K562 (cell line): ENCODE measurements around the gene CDK14.

Experiments used
- CHD2 ChIP-seq: IDR thresholded peaks from 2 replicates; pipeline ENCODE4 v1.6.1; 2011; ENCODE audit warnings: low read depth, low read length
- EZH2 ChIP-seq: IDR thresholded peaks from 2 replicates; pipeline ENCODE4 v1.6.1; 2012; ENCODE audit warnings: low read depth, mild to moderate bottlenecking, inconsistent platforms, low read length, borderline replicate concordance
- FOXP4 ChIP-seq: sonication (generic); formaldehyde crosslinking; IDR thresholded peaks from 2 replicates; pipeline ENCODE4 v1.8.0; 2022; ENCODE audit warnings: mild to moderate bottlenecking, missing genetic modification reagents, borderline replicate concordance
- MEF2A ChIP-seq: IDR thresholded peaks from 2 replicates; pipeline ENCODE4 v1.6.1; 2011; ENCODE audit warnings: low read depth, mild to moderate bottlenecking, low read length, moderate library complexity; ENCODE audit not compliant: control insufficient read depth
- RBBP5 ChIP-seq: fragments of 200-600 bp; sonication (generic); IDR thresholded peaks from 2 replicates; pipeline ENCODE4 v1.6.1; 2012; ENCODE audit warnings: borderline replicate concordance, mild to moderate bottlenecking, low read length, control low read depth, inconsistent platforms; ENCODE audit not compliant: insufficient read depth, poor library complexity, severe bottlenecking
- RCOR1 ChIP-seq, 2 experiments: IDR thresholded peaks; 2 replicates each; pipeline ENCODE4 v1.6.1; 2012; ENCODE audit warnings: low read depth in 2 of 2, low read length in 2 of 2, borderline replicate concordance in 1 of 2, improper control_type of control experiment in 1 of 2
- TCF7L2 ChIP-seq: fragments of 150-350 bp; IDR thresholded peaks from 2 replicates; pipeline ENCODE4 v1.6.1; 2016; ENCODE audit warnings: low read depth, mild to moderate bottlenecking, low read length, moderate library complexity
- TFAP4 ChIP-seq: sonication (generic); formaldehyde crosslinking; IDR thresholded peaks from 2 replicates; pipeline ENCODE4 v1.8.0; 2022; ENCODE audit warnings: missing genetic modification reagents, mild to moderate bottlenecking, moderate library complexity, borderline replicate concordance
- ZNF263 ChIP-seq: sonication (generic); formaldehyde crosslinking; IDR thresholded peaks from 2 replicates; pipeline ENCODE4 v1.8.0; 2022; ENCODE audit warnings: mild to moderate bottlenecking, missing genetic modification reagents, borderline replicate concordance
- TF ChIP-seq, protein P1 (sequence below): sonication (generic); formaldehyde crosslinking; IDR thresholded peaks from 2 replicates; pipeline ENCODE4 v1.9.0; 2022; ENCODE audit warnings: mild to moderate bottlenecking, missing genetic modification reagents
- TF ChIP-seq, protein P2 (sequence below), 3 experiments: IDR thresholded peaks in 2 of 3; conservative IDR thresholded peaks in 1 of 3; 2 replicates each; pipeline ENCODE4 v1.5.1; 2011 to 2012; ENCODE audit warnings: low read length in 3 of 3, mild to moderate bottlenecking in 3 of 3, control low read depth in 2 of 3, improper control_type of control experiment in 1 of 3, inconsistent platforms in 1 of 3, low read depth in 1 of 3, mixed read lengths in 1 of 3, moderate library complexity in 1 of 3; ENCODE audit not compliant: insufficient read depth in 2 of 3
- TF ChIP-seq, protein P3 (sequence below): fragments of 200-800 bp; sonication (Bioruptor generic); IDR thresholded peaks from 2 replicates; pipeline ENCODE4 v1.6.1; 2017; ENCODE audit warnings: missing genetic modification characterization, missing compliant biosample characterization

- TF ChIP-seq, protein P1, sequence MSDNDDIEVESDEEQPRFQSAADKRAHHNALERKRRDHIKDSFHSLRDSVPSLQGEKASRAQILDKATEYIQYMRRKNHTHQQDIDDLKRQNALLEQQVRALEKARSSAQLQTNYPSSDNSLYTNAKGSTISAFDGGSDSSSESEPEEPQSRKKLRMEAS (CRISPR knock-in tag): no peak
- TF ChIP-seq, protein P2, sequence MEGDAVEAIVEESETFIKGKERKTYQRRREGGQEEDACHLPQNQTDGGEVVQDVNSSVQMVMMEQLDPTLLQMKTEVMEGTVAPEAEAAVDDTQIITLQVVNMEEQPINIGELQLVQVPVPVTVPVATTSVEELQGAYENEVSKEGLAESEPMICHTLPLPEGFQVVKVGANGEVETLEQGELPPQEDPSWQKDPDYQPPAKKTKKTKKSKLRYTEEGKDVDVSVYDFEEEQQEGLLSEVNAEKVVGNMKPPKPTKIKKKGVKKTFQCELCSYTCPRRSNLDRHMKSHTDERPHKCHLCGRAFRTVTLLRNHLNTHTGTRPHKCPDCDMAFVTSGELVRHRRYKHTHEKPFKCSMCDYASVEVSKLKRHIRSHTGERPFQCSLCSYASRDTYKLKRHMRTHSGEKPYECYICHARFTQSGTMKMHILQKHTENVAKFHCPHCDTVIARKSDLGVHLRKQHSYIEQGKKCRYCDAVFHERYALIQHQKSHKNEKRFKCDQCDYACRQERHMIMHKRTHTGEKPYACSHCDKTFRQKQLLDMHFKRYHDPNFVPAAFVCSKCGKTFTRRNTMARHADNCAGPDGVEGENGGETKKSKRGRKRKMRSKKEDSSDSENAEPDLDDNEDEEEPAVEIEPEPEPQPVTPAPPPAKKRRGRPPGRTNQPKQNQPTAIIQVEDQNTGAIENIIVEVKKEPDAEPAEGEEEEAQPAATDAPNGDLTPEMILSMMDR (IDR thresholded peaks at IDR 0.05 in 2 of 3, conservative IDR thresholded peaks at IDR 0.05 in 1 of 3; ENCODE audit: insufficient read depth in 2 of 3, low read depth in 1 of 3, low read length in 3 of 3): no peak
- TF ChIP-seq RCOR1 (IDR thresholded peaks at IDR 0.05; ENCODE audit: borderline replicate concordance in 1 of 2, low read depth in 2 of 2, low read length in 2 of 2) (no peak), TCF7L2 (no peak), FOXP4 (CRISPR knock-in tag) (no peak), MEF2A (no peak), TFAP4 (no peak), EZH2 (no peak), CHD2 (no peak), ZNF263 (CRISPR knock-in tag) (no peak), RBBP5 (no peak)
- TF ChIP-seq, protein P3, sequence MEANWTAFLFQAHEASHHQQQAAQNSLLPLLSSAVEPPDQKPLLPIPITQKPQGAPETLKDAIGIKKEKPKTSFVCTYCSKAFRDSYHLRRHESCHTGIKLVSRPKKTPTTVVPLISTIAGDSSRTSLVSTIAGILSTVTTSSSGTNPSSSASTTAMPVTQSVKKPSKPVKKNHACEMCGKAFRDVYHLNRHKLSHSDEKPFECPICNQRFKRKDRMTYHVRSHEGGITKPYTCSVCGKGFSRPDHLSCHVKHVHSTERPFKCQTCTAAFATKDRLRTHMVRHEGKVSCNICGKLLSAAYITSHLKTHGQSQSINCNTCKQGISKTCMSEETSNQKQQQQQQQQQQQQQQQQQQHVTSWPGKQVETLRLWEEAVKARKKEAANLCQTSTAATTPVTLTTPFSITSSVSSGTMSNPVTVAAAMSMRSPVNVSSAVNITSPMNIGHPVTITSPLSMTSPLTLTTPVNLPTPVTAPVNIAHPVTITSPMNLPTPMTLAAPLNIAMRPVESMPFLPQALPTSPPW (CRISPR knock-in tag): no peak
Measured at GRCh38 chr7:90618876-90619275, 22.8 kb downstream of the CDK14 start.
